ENCODE data around the gene MRM2. TPM values are rescaled to one million over a fixed set of nuclear protein-coding genes. Genes with fewer than 3 reads are reported as not detected.

The MRM2 gene
- total RNA-seq, 2 experiments from 2014 or later: 45.1 to 52.3 TPM

DNA sequence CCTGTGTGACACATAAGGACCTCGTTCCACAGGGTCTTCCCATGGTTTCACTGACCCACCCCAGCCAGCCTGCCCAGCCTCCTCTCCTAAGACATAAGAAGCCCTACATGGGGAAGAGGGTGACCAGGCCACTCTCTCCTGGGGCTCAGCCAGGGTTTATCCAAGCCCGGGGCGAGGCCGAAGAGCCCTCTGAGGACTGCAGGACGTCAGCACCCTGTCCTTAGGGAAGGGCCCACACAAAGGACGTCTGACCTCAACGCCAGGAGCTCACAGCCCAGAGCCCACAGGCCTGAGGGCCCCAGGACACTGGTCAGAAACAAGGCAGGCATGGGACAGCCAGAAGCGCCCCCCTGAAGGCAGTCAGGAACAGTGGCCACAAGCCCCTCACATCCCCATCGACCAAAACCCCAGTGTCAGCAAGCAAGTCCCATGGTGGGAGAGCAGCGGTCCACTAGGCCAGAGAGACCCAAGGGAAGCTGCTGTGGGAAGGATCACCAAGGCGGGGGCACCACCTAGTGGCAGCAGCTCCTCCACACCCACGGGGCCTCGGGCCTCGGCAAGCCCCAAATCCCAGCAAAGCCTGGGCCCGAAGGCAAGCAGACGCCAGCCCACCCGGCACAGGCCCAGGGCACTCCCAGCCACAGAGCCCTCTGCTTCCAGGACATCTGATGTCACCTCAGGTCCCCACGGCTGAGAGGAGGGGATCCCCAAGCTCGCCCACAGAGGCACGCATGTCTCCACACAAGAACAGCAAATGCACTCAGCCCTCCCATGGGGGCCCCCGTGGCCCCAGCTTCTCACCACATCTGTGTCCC is 32.7 kb downstream of the MRM2 start:
- DNase-seq (ENCODE audit: low spot score): peak; percentile 67
- POLR2A ChIA-PET: no interaction called here
- Histone ChIP-seq H3K9me2 (ENCODE audit: insufficient read depth, low read length) (no peaks in the 10 kb centered on the region), H2AFZ (ENCODE audit: low read length) (no peak overlapping the region), H3K27ac (ENCODE audit: low read depth, low read length, poor library complexity, severe bottlenecking) (no peak overlapping the region), H3K79me2 (ENCODE audit: insufficient read depth, low read depth, low read length) (no peaks in the 10 kb centered on the region), H3K4me2 (ENCODE audit: low read length) (no peak overlapping the region), H3K36me3 (ENCODE audit: insufficient read depth, low read length) (peaks cover 74% of the 10 kb centered on the region), H3K9me3 (ENCODE audit: low read length) (no peaks in the 10 kb centered on the region), H4K20me1 (ENCODE audit: insufficient read depth, low read length) (no peaks in the 10 kb centered on the region), H3K4me3 (ENCODE audit: low read depth, low read length, poor library complexity, severe bottlenecking) (no peak overlapping the region), H3K4me1 (ENCODE audit: insufficient read depth, low read length, poor library complexity, severe bottlenecking) (peaks cover under 1% of the 10 kb centered on the region)
- CTCF ChIA-PET (ENCODE audit: unreplicated experiment): no interaction called here
- intact Hi-C loops (cut with micrococcal nuclease; ENCODE audit: unreplicated experiment): loop anchor here (1.0 to 5.0 kb wide), 2 partner anchors 109 to 632 kb away; no protein-coding TSS in a partner anchor
- TF ChIP-seq, protein P1, sequence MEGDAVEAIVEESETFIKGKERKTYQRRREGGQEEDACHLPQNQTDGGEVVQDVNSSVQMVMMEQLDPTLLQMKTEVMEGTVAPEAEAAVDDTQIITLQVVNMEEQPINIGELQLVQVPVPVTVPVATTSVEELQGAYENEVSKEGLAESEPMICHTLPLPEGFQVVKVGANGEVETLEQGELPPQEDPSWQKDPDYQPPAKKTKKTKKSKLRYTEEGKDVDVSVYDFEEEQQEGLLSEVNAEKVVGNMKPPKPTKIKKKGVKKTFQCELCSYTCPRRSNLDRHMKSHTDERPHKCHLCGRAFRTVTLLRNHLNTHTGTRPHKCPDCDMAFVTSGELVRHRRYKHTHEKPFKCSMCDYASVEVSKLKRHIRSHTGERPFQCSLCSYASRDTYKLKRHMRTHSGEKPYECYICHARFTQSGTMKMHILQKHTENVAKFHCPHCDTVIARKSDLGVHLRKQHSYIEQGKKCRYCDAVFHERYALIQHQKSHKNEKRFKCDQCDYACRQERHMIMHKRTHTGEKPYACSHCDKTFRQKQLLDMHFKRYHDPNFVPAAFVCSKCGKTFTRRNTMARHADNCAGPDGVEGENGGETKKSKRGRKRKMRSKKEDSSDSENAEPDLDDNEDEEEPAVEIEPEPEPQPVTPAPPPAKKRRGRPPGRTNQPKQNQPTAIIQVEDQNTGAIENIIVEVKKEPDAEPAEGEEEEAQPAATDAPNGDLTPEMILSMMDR (conservative IDR thresholded peaks at IDR 0.05; ENCODE audit: low read length): peak; percentile 78
- TF ChIP-seq EZH2phosphoT487 (IDR thresholded peaks at IDR 0.05; ENCODE audit: borderline replicate concordance, low read depth, low read length): no peak
- BruUV-seq (replicated peaks): no TSS peak

DNA sequence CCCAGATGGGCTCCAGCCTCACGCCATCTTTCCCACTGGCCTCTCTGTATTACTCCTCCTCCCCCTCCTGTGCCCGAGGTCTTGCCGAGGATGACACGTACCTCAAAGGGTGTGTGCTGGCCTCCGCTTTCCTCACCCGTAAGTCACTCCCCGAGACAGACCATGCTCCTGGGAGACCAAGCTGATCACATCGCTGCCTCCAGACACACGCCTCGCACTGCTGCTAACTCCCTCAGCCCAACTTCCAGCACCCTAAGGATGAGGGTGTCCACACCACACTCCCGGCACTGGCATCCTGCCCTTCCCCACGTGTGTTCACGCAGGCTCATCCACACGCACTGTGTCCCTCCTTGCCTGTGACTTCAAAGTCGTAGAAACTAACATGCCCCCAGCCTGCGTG is 33.3 kb downstream of the MRM2 start:
- DNase-seq (ENCODE audit: low spot score): no peak
- H3K4me1 ChIP-seq (ENCODE audit: insufficient read depth, low read length, poor library complexity, severe bottlenecking): peaks cover 7% of the 10 kb centered on the region
- H4K20me1 ChIP-seq (ENCODE audit: insufficient read depth, low read length): no peaks in the 10 kb centered on the region
- H3K4me3 ChIP-seq (ENCODE audit: low read depth, low read length, poor library complexity, severe bottlenecking): no peak overlapping the region
- no peak for TF ChIP-seq EZH2phosphoT487 (IDR thresholded peaks at IDR 0.05; ENCODE audit: borderline replicate concordance, low read depth, low read length)
- TF ChIP-seq, protein P1 (conservative IDR thresholded peaks at IDR 0.05; ENCODE audit: low read length): no peak
- no TSS peak for BruUV-seq (replicated peaks)
- H3K36me3 ChIP-seq (ENCODE audit: insufficient read depth, low read length): peaks cover 73% of the 10 kb centered on the region
- no peaks in the 10 kb centered on the region for H3K9me2 ChIP-seq (ENCODE audit: insufficient read depth, low read length)
- POLR2A ChIA-PET: no interaction called here
- H3K79me2 ChIP-seq (ENCODE audit: insufficient read depth, low read depth, low read length): no peaks in the 10 kb centered on the region
- CTCF ChIA-PET (ENCODE audit: unreplicated experiment): no interaction called here
- no peaks in the 10 kb centered on the region for H3K9me3 ChIP-seq (ENCODE audit: low read length)
- no peak overlapping the region for H2AFZ ChIP-seq (ENCODE audit: low read length)
- no peak overlapping the region for H3K4me2 ChIP-seq (ENCODE audit: low read length)
- intact Hi-C loops (cut with micrococcal nuclease; ENCODE audit: unreplicated experiment): loop anchor here (1.0 to 5.0 kb wide), 2 partner anchors 108 to 631 kb away; no protein-coding TSS in a partner anchor
- no peak overlapping the region for H3K27ac ChIP-seq (ENCODE audit: low read depth, low read length, poor library complexity, severe bottlenecking)

All from OCI-LY7 (cell line).